Neuronal stem cell (in vitro differentiated cells): ENCODE measurements around the gene FRMPD4.

Source experiments
- DNase-seq: peaks from one replicate; pipeline ENCODE4 v3.0.0-alpha.2; 2013; ENCODE audit warnings: low spot score
- H2AFZ ChIP-seq: one replicate; pipeline ENCODE4 v1.6.1; 2013; ENCODE audit warnings: mild to moderate bottlenecking, low read length, inconsistent platforms
- H2AK5ac ChIP-seq: 2 replicates; pipeline ENCODE4 v1.6.1; 2013; ENCODE audit warnings: low read depth, mild to moderate bottlenecking, inconsistent platforms, low read length, moderate library complexity, mixed read lengths
- H2BK120ac ChIP-seq: 2 replicates; pipeline ENCODE4 v1.6.1; 2013; ENCODE audit warnings: low read depth, mild to moderate bottlenecking, inconsistent platforms, low read length, moderate library complexity, mixed read lengths
- H2BK12ac ChIP-seq: one replicate; pipeline ENCODE4 v1.6.1; 2013; ENCODE audit warnings: low read length, inconsistent platforms
- H2BK15ac ChIP-seq: 2 replicates; pipeline ENCODE4 v1.6.1; 2013; ENCODE audit warnings: mild to moderate bottlenecking, low read length, inconsistent platforms, mixed read lengths
- H2BK5ac ChIP-seq: one replicate; pipeline ENCODE4 v1.6.1; 2013; ENCODE audit warnings: inconsistent platforms, mild to moderate bottlenecking, low read length, moderate library complexity
- H3K14ac ChIP-seq: one replicate; pipeline ENCODE4 v1.6.1; 2013; ENCODE audit warnings: low read length, inconsistent platforms
- H3K18ac ChIP-seq: 2 replicates; pipeline ENCODE4 v1.6.1; 2013; ENCODE audit warnings: low read length, inconsistent platforms
- H3K23ac ChIP-seq: 2 replicates; pipeline ENCODE4 v1.6.1; 2013; ENCODE audit warnings: low read depth, mild to moderate bottlenecking, mixed read lengths, low read length, inconsistent platforms; ENCODE audit not compliant: poor library complexity
- H3K27ac ChIP-seq: replicated peaks from 3 replicates; pipeline ENCODE4 v1.5.1; 2013; ENCODE audit warnings: low read length, inconsistent platforms
- H3K27me3 ChIP-seq, 3 experiments: 2 replicates each; pipeline ENCODE4 v1.6.1; 2013; ENCODE audit warnings: low read length in 3 of 3, mild to moderate bottlenecking in 2 of 3, inconsistent platforms in 1 of 3, low read depth in 1 of 3, mixed read lengths in 1 of 3, moderate library complexity in 1 of 3; ENCODE audit not compliant: control insufficient read depth in 3 of 3, insufficient read depth in 3 of 3
- H3K36me3 ChIP-seq, 2 donors: replicated peaks in 1 of 2; 2 replicates each; pipeline ENCODE4 v1.6.1; 2013; ENCODE audit warnings: low read length in 2 of 2; ENCODE audit not compliant: control insufficient read depth in 2 of 2, insufficient read depth in 2 of 2
- H3K4ac ChIP-seq: 2 replicates; pipeline ENCODE4 v1.6.1; 2013; ENCODE audit warnings: inconsistent platforms, mild to moderate bottlenecking, low read length, moderate library complexity
- H3K4me1 ChIP-seq, 2 donors: 1 replicate in 1 of 2; 2 replicates in 1 of 2; pipeline ENCODE4 v1.6.1; 2013; ENCODE audit warnings: low read length in 2 of 2, low read depth in 1 of 2; ENCODE audit not compliant: control insufficient read depth in 2 of 2, insufficient read depth in 1 of 2
- H3K4me2 ChIP-seq: one replicate; pipeline ENCODE4 v1.6.1; 2013; ENCODE audit warnings: mild to moderate bottlenecking, low read length, inconsistent platforms; ENCODE audit not compliant: insufficient read depth, poor library complexity, severe bottlenecking
- H3K4me3 ChIP-seq, 2 donors: 2 replicates each; pipeline ENCODE4 v1.5.1; 2013; ENCODE audit warnings: low read length in 2 of 2, mild to moderate bottlenecking in 2 of 2, inconsistent platforms in 1 of 2, moderate library complexity in 1 of 2
- H3K79me1 ChIP-seq: one replicate; pipeline ENCODE4 v1.6.1; 2013; ENCODE audit warnings: low read depth, mild to moderate bottlenecking, inconsistent platforms, low read length, moderate library complexity
- H3K9ac ChIP-seq: one replicate; pipeline ENCODE4 v1.6.1; 2013; ENCODE audit warnings: mild to moderate bottlenecking, low read depth, low read length, inconsistent platforms; ENCODE audit not compliant: poor library complexity
- H3K9me3 ChIP-seq, 2 donors: replicated peaks in 1 of 2; 2 replicates each; pipeline versions ENCODE3 to v1.6.1; 2013; ENCODE audit warnings: low read length in 2 of 2, mild to moderate bottlenecking in 2 of 2, inconsistent platforms in 1 of 2, low read depth in 1 of 2, mixed read lengths in 1 of 2, moderate library complexity in 1 of 2; ENCODE audit not compliant: control insufficient read depth in 2 of 2, insufficient read depth in 1 of 2
- H4K8ac ChIP-seq: one replicate; pipeline ENCODE4 v1.6.1; 2013; ENCODE audit warnings: low read depth, mild to moderate bottlenecking, inconsistent platforms, low read length, moderate library complexity
- H4K91ac ChIP-seq: one replicate; pipeline ENCODE4 v1.6.1; 2013; ENCODE audit warnings: low read length, low read depth, mild to moderate bottlenecking, inconsistent platforms; ENCODE audit not compliant: poor library complexity
- WGBS, 2 donors: extraction: QIAGEN DNeasy Blood & Tissue Kit; methylation state at CpG; one replicate each; pipeline ENCODE4 v1.1.7; 2013; ENCODE audit warnings: missing lambda C conversion rate in 2 of 2, mixed read lengths in 1 of 2; ENCODE audit not compliant: insufficient read length in 2 of 2, insufficient replicate concordance in 1 of 2; ENCODE audit errors: extremely low coverage in 2 of 2; 5-methylcytosine and 5-hydroxymethylcytosine counted together

The FRMPD4 gene

GRCh38 chrX:12319992-12320391 lies 181.7 kb downstream of the FRMPD4 start:
- H2BK5ac ChIP-seq: no peak overlapping the region
- H3K4me1 ChIP-seq: peaks cover 0 to 2% of the 10 kb centered on the region in 2 donors
- no peaks in the 10 kb centered on the region for H3K36me3 ChIP-seq
- no peaks in the 10 kb centered on the region for H3K27me3 ChIP-seq
- H3K14ac ChIP-seq: no peak overlapping the region
- H2BK15ac ChIP-seq: no peak overlapping the region
- H4K91ac ChIP-seq: no peak overlapping the region
- no CpG with 5 or more reads among the region's 2 CpGs for WGBS, 2 donors
- H3K18ac ChIP-seq: no peak overlapping the region
- H4K8ac ChIP-seq: no peak overlapping the region
- H2AFZ ChIP-seq: no peak overlapping the region
- DNase-seq: no peak
- H3K4ac ChIP-seq: no peak overlapping the region
- H3K4me2 ChIP-seq: no peak overlapping the region
- no peak overlapping the region for H2AK5ac ChIP-seq
- H3K9me3 ChIP-seq: no peaks in the 10 kb centered on the region
- no peak overlapping the region for H3K23ac ChIP-seq
- no peak overlapping the region for H3K27ac ChIP-seq
- H3K79me1 ChIP-seq: no peaks in the 10 kb centered on the region
- H2BK12ac ChIP-seq: no peak overlapping the region
- H3K9ac ChIP-seq: no peak overlapping the region
- H2BK120ac ChIP-seq: no peak overlapping the region
- H3K4me3 ChIP-seq: no peak overlapping the region

- H2AK5ac ChIP-seq: no peak overlapping the region
- DNase-seq: no peak
- no peak overlapping the region for H2BK15ac ChIP-seq
- H3K9me3 ChIP-seq: no peaks in the 10 kb centered on the region
- no peak overlapping the region for H2BK120ac ChIP-seq
- H3K4me1 ChIP-seq: peaks cover 0 to 2% of the 10 kb centered on the region in 2 donors
- no peak overlapping the region for H2BK12ac ChIP-seq
- no peak overlapping the region for H3K27ac ChIP-seq
- no peak overlapping the region for H3K4me2 ChIP-seq
- no peak overlapping the region for H3K18ac ChIP-seq
- H4K8ac ChIP-seq: no peak overlapping the region
- H4K91ac ChIP-seq: no peak overlapping the region
- H3K36me3 ChIP-seq: no peaks in the 10 kb centered on the region
- H3K4me3 ChIP-seq: no peak overlapping the region
- no peak overlapping the region for H2AFZ ChIP-seq
- no peaks in the 10 kb centered on the region for H3K79me1 ChIP-seq
- no peak overlapping the region for H3K23ac ChIP-seq
- no peak overlapping the region for H3K14ac ChIP-seq
- no peak overlapping the region for H2BK5ac ChIP-seq
- H3K9ac ChIP-seq: no peak overlapping the region
- H3K4ac ChIP-seq: no peak overlapping the region
- H3K27me3 ChIP-seq: no peaks in the 10 kb centered on the region
Observed at GRCh38 chrX:12322031-12322430, 183.8 kb downstream of the FRMPD4 start.

GRCh38 chrX:12325171-12325570 lies 186.9 kb downstream of the FRMPD4 start:
- no peak overlapping the region for H3K27ac ChIP-seq
- H3K14ac ChIP-seq: no peak overlapping the region
- H4K8ac ChIP-seq: no peak overlapping the region
- no peak overlapping the region for H2BK5ac ChIP-seq
- H3K4me3 ChIP-seq: no peak overlapping the region
- no peak overlapping the region for H2BK15ac ChIP-seq
- WGBS, 2 donors: no CpG with 5 or more reads among the region's 2 CpGs
- H3K4me2 ChIP-seq: no peak overlapping the region
- no peak overlapping the region for H3K18ac ChIP-seq
- no peak for DNase-seq
- H2AK5ac ChIP-seq: no peak overlapping the region
- H3K36me3 ChIP-seq: no peaks in the 10 kb centered on the region
- H3K9ac ChIP-seq: no peak overlapping the region
- H3K79me1 ChIP-seq: no peaks in the 10 kb centered on the region
- no peaks in the 10 kb centered on the region for H3K4me1 ChIP-seq
- H3K4ac ChIP-seq: no peak overlapping the region
- no peak overlapping the region for H2BK120ac ChIP-seq
- no peak overlapping the region for H2AFZ ChIP-seq
- H4K91ac ChIP-seq: no peak overlapping the region
- no peak overlapping the region for H2BK12ac ChIP-seq
- H3K27me3 ChIP-seq: no peaks in the 10 kb centered on the region
- H3K9me3 ChIP-seq: no peaks in the 10 kb centered on the region
- no peak overlapping the region for H3K23ac ChIP-seq

GRCh38 chrX:12327836-12328235 lies 189.6 kb downstream of the FRMPD4 start:
- H3K23ac ChIP-seq: no peak overlapping the region
- no peak overlapping the region for H3K4me3 ChIP-seq
- H3K18ac ChIP-seq: no peak overlapping the region
- no peak overlapping the region for H3K4ac ChIP-seq
- no peaks in the 10 kb centered on the region for H3K9me3 ChIP-seq
- H3K36me3 ChIP-seq: no peaks in the 10 kb centered on the region
- H2AK5ac ChIP-seq: no peak overlapping the region
- no peak overlapping the region for H3K4me2 ChIP-seq
- H2BK120ac ChIP-seq: no peak overlapping the region
- no peak overlapping the region for H4K8ac ChIP-seq
- no peaks in the 10 kb centered on the region for H3K4me1 ChIP-seq
- H3K79me1 ChIP-seq: no peaks in the 10 kb centered on the region
- DNase-seq: no peak
- H3K27ac ChIP-seq: no peak overlapping the region
- H2BK12ac ChIP-seq: no peak overlapping the region
- no peak overlapping the region for H4K91ac ChIP-seq
- no peak overlapping the region for H3K9ac ChIP-seq
- H2BK15ac ChIP-seq: no peak overlapping the region
- H2BK5ac ChIP-seq: no peak overlapping the region
- no peaks in the 10 kb centered on the region for H3K27me3 ChIP-seq
- H3K14ac ChIP-seq: no peak overlapping the region
- no peak overlapping the region for H2AFZ ChIP-seq
